Measurements from ENCODE around the gene RUFY4.

The RUFY4 gene, protein sequence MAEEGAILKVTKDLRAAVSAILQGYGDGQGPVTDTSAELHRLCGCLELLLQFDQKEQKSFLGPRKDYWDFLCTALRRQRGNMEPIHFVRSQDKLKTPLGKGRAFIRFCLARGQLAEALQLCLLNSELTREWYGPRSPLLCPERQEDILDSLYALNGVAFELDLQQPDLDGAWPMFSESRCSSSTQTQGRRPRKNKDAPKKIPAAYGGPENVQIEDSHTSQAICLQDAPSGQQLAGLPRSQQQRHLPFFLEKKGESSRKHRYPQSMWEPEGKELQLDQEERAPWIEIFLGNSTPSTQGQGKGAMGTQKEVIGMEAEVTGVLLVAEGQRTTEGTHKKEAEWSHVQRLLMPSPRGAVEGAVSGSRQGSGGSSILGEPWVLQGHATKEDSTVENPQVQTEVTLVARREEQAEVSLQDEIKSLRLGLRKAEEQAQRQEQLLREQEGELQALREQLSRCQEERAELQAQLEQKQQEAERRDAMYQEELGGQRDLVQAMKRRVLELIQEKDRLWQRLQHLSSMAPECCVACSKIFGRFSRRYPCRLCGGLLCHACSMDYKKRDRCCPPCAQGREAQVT

DNA sequence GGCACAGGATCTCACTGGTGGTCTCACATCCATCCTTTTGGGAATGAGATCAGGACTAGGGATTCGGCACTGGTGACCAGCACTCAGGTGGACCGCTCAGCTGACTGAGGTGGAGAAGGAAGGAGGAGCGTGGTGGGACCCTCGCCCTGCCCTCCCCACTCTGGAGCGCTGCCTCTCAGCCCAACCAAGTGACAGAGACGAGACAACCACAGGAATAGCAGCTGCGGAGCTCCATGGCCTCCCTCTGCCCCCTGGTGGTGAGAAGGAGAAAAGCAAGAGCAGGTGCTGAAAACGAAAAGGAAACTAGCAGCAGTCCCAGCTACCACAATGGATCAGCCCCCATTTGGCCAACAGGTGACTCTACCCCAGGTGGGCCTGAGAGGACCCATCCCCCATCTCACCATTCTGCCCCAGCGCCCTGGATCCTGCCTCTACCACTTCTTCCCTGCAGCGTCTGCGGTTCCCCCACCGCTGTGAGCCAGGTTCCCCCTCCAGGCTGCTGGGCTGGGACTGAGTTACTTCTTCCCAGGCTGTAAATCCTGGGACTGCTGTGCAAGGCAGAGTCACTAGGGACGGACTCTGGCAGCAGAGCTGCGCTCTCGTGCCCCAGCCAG is at the start of gene RUFY4:
TSS of gene RUFY4 (plus strand) at position 533 of the 614 bp plus-strand sequence. CDS start 1,353 bp downstream, outside the sequence.
- peak; percentile 20 for DNase-seq

DNA sequence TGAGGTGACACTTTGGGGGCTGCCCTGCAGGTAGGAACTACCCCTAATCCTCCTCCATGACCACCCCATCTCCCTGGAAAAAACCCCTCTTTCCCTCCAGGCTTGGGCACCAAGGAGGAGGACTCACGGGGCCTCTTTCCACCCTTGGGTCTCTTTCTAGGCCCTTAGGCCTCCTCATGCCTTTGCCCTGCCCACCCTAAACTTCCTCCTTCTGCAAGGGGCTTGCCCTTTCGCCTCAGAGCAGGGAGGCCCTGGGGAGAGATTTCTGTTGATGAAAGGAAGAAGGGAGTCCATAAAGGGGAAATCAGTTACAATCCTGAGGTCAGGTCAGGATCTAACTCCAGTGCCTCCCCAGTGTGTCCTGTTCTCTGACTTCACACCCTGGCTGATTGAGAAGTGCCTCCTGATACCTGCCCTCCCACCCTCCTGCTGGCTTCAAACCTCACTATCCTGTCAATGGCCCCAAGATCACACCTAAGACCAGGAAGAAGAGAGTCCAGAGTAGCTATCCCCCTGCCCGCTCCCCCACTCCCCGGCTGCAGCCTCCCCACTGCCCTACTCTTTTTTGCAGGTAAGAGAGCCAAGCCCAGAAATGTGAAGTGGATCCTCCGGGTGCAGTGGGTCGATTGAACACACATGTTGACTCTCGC is 49.5 kb upstream of the RUFY4 start:
- DNase-seq: no peak

DNA sequence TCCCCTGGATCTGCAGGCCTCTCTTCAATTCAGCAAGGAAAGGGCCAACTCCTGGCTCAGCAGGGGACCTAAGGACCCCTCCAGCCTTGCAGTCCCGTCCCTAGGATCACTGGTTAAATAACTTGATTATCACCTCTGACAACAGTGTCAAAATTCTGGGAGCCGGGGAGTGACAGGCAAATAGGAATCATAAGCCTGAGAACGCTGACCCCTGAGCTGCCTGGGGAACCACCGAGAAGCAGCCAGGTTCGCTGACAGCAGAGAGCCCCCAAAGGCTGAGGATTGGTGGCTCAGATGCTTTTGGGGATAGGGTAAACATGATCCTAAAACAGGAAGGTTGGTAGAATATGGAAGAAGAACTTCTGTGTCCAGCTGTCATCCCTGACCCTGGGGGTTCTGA is 48.8 kb upstream of the RUFY4 start:
- DNase-seq: no peak

DNA sequence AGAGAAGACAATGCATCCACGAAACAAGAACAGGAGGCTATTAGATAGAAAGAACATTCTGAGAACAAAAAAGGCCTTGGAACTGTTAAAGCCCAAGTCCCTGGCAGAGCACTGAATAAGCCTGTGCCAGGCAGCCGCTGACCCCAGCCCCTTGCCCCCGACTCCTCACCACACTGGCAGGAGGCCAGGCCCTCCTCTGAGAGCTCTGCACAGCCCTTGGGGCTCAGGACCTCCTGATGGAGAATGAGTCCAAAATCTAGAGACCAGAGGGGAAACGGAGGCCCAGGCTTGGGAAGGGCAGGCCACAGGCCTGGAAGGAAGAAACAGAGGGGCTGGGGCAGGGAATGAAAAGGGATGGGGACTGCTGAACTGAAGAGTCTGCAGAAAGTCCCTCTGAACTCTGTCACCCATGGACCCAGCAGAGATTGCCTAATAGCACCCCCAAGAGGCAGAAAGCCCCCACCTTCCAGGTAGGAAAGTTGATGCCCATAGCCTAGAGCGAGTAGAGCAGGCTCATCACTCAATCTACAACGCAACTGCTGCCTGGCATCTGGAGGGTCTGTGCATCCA is 48.0 kb upstream of the RUFY4 start:
- no peak for DNase-seq

DNA sequence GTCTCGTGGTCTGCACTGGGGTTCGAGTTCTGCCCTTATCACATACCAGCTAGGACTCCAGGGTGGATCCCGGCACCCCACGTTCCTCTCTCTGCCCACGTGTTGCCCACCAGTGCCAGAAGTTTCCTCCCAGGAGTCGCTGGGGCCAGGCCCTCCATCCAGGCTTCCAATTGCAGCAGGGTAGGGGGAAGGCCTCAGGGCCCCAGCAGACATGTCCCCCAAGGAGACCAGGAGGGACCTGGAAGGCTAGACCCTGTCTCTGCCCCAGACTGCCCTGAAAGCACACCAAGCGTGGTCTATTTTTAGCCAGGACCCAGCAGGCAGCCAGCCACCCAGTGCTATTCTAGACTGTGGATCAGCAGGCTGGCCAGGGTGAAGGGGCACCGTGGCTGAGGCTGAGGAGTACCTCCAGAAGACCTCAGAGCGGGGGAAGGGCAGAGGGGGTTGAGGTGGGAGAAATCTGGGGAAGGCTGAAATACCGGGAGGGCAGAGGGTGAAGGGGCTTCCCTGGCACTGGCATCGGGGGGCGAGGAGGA is 47.4 kb upstream of the RUFY4 start:
- no peak for DNase-seq

DNA sequence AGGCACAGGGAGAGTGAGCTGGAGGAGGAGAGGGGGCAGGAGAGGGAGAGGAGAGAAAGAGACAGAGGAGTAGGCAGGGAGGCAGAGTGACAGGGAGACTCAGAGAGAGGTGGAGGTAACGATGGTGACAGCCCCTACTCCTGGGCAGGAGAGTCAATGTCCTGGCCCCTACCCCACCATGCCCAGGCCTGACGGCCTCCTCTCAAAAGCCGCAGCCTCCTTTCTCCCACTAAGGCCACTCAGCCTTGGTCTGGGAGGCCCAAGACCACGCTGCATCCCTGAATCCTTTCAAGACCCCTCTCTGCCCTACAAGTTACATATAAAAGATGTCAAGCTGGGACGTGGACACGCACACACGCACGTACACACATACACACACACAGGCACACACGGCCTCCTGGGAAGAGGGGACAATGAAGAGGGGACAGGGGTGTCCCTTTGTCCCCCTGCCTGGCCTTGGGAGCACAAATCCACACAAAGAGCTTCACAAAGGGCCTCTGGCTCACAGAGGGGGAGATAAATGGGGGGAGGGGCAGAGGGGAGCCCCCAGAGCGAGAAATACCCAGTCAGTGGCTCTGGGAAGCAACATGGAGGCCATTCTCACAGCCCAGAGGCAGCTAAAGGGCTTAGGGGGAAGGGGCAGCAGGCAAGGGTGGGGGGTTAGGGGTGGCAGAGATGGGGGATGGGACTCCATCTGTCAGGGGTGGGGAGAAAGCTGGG is 46.8 kb upstream of the RUFY4 start:
- no peak for DNase-seq

DNA sequence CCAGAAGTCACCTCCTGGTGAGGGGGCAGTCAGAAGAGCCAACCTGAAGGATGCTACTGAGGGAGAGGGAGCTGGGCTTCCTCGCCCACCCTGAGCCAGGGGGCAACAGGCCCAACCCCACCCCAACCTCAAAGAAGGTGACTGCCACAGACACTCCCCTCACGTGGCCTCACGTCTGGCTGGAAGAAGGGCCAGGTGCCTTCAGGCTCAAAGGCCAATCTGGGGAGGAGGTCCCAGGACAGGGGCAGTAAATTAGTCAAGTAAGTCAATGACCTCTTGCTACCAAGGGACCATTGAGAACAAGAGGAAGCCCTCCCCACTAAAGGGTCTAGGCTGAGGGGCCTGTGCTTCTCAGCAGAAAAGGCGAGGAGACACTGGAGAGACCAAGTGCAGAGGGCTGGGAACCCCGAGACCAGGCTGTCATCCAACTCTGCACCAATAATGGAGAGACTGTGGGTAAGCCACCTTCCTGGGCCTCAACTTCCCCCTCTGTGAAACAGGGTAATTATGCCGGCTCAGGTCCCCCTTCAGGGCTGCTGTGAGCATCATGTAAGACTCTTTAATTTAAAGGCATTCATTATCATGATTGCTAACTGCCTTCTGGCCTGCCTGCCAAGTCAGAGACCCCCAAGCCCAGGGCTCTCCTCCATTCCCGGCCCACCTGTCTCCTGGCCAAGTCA is 46.1 kb upstream of the RUFY4 start:
- no peak for DNase-seq

DNA sequence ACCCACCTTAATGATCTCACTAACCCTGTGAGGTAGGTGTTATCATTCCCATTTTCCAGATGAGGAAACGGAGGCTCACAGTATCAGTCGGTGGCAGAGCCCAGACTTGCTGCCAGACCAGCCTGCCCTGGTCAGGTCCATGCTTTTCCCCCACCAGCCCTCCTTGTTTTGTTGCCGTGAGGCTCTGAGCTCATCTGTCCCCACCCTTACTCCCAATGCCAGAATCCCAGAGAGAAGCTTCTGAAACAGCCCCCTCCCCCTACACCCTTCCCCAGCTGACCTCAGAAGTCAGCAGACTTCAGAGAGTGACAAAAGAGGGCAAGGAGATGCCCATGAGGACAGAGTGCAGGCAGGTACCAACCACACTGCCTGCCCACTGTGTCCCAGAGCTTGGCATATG is 45.4 kb upstream of the RUFY4 start:
- DNase-seq: no peak

DNA sequence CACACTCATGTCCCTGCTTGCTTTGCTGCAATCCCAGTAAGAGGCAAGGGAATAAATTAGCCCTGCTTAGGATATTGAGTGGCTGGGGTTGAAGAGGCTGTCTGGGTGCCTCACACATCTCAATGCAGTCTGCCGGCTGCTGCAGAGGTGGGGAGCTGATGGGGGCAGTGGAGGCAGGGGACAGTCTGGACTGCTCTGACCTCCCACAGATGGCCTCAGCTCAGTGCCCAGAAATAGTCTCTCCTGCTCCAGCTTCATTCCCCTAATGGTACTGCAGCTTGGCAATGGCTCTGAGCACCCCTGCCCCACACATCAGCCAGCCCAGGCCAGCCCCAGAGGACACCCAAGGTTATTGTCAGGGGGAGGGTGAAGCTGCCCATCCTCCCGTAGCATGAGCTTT is 44.7 kb upstream of the RUFY4 start:
- no peak for DNase-seq

DNA sequence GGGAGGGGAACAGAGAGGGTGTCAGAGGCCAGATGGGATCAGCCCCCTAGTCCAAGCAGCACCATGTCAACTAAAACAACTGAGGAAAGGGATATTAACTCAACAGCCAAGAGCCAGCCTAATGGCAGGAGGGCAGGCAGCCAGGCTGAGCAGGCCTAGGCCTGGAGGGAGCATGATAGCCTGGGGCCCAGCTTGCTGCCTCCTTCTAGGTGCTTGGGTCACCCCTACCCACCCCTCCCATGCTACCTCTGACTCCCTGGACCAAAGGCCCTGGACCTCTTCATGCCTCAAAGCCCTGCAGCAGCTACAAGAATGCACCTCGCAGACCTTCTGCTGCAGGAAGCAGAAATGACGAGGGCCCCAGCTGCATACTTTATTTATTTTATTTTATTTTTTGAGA is 44.2 kb upstream of the RUFY4 start:
- DNase-seq: no peak

DNA sequence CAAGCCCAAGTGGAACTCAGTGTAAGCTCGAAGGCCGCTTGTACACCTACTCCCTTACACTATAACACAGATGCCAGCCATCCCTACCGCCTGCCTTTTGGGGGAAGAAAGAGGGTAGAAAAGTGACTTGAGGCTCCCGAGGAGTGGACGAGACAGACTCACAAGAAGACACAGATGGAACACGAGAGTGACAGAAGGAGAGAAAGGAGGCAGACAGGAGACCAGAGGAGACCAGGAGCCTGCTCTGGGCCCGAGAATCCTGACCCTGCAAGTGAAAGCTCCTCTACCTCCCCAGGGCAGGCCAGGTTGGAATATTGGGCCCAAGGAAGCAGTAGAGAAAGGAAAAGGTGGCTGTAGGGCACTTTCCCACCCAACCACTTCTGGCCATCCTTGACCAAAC is 42.8 kb upstream of the RUFY4 start:
- DNase-seq: no peak

DNA sequence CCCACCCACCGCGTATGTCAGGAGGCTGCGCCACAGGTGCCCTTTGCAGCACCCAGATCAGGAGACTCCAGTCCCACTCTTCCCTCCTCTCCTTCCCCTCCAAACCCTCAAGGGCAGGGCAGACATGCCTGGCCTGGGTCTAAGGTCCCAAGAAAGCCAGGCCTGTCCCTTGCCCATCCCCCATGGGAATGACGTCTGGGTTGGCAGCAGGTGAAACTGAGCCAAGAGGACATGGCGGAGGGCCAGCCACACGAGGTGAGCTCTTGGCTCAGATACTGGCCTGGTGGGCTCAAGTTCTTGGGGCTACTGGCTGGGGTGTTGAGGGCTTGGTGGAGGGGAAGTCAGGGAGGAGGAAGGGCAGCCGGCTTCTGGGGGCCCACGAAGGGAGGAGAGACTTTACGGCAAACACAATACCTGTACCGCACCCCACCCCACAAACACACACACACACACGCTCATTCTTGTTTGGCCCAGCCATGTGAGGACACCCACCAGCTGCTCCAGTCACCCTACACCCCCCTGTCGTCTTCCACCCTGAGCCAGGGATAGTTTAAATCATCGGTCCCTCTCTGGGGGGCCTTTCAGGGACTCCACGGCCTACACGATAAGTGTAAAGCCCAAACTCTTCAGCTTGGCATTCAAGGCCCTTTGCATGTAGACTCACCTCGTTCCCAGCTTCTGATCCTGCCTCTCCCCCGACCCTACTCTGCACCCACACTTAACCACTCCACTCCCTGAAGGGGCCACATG is 42.2 kb upstream of the RUFY4 start:
- DNase-seq: no peak

DNA sequence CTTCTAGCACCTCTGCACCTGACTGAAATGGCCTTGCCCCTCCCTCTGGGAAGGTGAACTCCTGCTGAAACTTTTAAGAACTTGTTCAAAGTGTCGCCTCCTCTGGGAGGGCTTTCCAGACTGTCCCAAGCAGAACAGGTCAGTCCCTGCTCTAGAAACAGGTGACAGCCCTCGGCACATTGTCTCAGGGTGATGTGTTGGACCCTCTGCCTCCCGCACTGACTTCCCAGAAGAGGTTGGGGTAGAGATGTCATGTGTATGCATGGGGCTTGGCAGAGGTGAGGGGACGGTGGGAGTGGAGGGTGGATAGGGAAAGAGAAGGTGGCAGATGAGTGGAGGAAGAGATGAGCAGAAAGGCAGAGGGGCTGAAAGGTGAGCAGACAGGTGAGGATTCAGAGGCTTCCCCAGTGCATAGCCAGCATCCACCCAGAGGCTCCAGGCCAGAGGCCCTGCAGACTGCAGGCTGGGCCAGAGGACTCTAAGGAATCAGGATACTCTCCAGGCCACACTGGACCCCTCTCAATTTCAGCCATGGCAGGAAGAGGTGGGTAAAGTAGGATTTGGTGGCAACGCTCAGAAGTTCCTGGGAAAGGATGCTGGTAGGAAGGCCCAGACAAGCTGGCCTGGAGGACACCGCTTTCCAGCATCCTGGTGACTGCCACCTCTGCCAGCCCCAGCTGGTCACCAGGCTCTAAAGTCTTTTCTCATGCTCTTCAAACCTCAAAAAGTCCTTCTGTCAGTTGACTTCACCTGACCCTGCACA is 41.4 kb upstream of the RUFY4 start:
- DNase-seq: no peak

DNA sequence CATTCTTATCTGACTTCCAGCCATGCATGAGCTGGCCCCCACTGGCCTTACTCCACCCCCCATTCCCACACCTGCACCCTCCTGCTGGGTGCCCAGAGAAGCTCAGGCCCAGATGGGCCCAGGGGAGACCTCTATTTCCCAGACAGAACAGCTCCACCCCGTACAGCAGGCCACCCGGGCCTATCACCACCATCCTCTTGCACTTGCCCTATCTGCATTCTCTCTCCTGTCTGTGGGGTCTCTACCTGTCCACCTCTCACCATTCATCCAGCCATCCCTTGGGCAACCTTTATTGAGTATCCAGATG is 40.9 kb upstream of the RUFY4 start:
- no peak for DNase-seq

DNA sequence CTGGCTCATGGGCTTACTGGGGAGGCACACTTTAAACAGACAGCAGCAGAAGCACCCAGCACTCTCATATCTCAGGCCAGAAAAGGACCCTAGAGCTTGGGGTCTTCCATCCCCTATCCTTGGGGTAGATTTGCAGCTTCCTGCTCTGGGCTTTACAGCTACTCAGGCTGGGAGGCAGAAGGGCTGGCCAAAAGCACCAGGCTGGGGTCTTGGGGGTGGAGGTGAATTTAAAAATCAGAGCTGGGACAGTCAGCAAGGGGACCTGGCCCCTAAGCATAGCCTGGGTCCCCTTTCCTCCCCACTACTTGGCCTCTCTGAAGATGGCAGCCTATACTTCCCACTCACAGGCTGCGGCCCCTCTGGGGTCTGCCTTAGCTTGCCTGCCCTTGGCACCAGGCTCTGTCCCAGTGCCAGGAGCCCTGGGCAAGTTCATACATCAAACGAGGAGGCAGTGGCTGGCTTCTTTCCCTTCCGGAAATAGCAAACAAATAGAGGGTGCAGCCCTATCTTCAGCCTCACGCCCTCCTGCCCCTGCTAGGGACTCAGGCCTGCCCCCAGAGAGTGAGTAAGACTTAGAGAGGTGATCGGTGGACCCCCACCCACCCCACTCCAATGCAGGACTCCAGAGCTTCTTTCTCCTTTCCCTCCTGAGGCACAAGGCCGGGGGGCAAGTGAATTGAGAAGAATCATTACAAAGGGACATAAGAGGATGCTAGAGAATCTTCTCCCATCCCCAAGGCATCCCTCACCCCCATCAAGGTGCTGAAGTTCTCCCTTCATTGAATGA is 40.3 kb upstream of the RUFY4 start:
- DNase-seq: no peak

DNA sequence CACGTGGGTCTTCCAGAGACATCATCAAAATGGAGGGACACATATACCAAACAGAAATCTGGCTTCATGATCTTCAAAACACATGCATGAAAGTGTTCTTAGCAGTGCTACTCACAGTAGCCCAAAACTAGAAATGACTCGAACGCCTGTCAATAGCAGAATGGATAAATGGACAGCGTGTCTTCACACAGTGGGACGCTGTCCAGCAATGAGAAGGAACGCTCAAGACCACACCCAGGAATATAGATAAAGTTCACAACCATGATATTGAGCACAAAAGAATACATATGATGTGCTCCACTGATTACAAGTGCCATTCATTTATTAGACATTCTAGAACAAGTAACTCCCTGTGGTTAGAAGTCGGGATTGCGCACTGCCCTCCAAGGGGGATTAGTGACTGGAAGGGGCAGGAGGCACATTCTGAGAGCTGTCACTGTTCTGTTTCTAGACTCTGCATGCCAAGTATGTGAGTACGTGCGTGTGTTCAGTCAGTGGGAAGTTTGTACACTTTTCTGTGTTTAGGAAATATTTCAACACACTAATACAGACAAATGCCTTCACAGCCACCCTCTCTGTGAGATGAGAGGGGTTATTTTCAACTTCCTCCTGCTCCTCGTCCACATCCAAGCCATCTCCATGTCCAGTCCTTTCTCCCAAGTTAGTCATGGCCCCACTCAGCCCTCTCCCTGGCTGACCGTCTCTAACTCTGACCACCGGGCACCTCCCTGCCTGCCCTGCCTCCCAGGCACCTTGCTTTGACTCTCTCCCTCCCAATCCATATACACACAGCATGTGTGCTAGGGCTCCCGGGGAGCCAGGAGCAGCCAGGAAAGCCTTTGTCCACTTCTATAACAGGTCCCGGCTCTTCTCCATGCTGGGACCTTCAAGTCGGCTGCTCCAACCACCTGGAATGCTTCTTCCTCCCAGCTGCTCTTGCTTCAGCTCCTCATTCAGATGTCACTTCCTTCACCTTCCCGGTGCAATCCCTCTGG is 39.4 kb upstream of the RUFY4 start:
- DNase-seq: no peak

DNA sequence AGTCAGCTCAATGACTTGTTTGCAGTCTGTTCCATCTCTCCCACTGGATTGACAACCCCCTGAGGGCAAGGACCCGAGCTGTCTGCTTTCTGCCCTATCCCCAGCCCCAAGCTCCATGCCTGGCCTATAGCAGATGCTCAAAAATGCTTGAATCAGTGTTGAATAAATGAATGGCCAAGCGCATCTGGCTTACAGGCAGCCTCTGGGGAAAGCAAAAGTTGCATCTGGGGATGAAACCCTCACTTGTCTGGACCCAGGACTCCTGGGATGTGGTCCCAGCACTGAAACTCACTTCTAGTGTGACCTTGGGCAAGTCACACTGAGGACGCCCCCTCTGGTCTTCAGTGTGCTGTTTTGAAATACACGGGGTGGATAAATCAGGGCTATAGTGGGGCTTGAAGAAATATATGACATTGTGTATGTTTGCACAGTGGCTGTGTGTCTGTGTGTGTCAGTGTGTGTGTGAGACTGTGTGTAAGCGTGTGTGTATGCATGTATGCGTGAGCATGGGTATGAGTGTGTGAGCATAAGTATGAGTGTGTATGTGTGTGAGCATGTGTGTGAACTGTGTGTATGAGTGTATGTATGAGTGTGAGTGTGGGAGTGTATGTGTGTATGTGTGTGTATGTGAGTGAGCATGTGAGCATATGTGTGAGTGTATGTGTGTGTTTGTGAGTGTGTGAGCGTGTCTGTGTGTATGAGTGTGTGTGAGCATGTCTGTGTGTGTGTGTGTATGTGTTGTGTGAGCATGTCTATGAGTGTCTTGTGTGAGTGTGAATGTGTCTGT is 38.5 kb upstream of the RUFY4 start:
- no peak for DNase-seq

DNA sequence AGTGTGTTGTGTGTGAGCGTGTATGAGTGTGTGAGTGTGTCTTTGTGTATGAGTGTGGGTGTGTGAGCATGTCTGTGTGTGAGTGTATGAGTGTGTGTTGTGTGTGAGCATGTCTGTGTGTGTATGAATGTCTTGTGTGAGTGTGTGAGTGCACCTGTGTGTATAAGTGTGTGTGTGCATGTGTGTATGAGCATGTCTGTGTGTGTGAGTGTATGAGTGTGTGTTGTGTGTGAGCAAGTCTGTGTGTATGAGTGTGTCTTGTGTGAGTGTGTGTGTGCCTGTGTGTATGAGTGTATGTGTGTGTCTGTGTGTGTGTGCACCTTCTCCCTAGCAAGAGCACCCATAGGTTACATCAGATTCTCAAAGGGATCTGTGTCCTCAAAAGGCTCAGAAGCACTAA is 37.8 kb upstream of the RUFY4 start:
- no peak for DNase-seq

Data from NCI-H226 (cell line).